Activated CD8-positive, alpha-beta T cell treated with anti-CD3 and anti-CD28 coated beads for 36 hours (primary cell): ENCODE results near the gene KLHL29. TPM values are rescaled to one million over a fixed set of nuclear protein-coding genes. Genes with fewer than 3 reads are reported as not detected.
A peak's percentile ranks its signal among the peaks of the same experiment; 100 is the strongest.

Experiments
- ATAC-seq: fragments of 200-7000 bp; cut with Tn5 transposase; one replicate; pipeline ENCODE4 v1.10.0; 2021; ENCODE audit warnings: mild to moderate bottlenecking, moderate library complexity
- CTCF ChIA-PET: fragments of 350-600 bp; sonication (Branson Sonifier 250); formaldehyde crosslinking; loops from one replicate; lab custom pipeline; 2021; ENCODE audit warnings: antibody characterized with exemption; lab: Charles Lee
- POLR2A ChIA-PET: fragments of 350-600 bp; sonication (Branson Sonifier 250); formaldehyde crosslinking; loops from one replicate; lab custom pipeline; 2021; ENCODE audit warnings: antibody characterized with exemption; lab: Charles Lee
- DNase-seq: peaks from one replicate; pipeline ENCODE4 v3.0.0-alpha.2; 2020
- H3K27ac Mint-ChIP-seq: one replicate; pipeline ENCODE4 v1.8.0; 2021; ENCODE audit warnings: mild to moderate bottlenecking, mixed read lengths
- H3K27me3 Mint-ChIP-seq: one replicate; pipeline ENCODE4 v1.8.0; 2021; ENCODE audit warnings: mixed read lengths
- H3K36me3 Mint-ChIP-seq: one replicate; pipeline ENCODE4 v1.8.0; 2021; ENCODE audit warnings: low read depth, mixed read lengths
- H3K4me1 Mint-ChIP-seq: one replicate; pipeline ENCODE4 v1.8.0; 2021; ENCODE audit warnings: low read depth, mixed read lengths
- H3K4me3 Mint-ChIP-seq: one replicate; pipeline ENCODE4 v1.8.0; 2021; ENCODE audit warnings: mild to moderate bottlenecking, moderate library complexity, mixed read lengths
- H3K9me3 Mint-ChIP-seq: one replicate; pipeline ENCODE4 v1.8.0; 2021; ENCODE audit warnings: mixed read lengths
- intact Hi-C: fragments of 100-400 bp; cut with micrococcal nuclease; formaldehyde crosslinking; loops from one replicate; pipeline ENCODE4 v1.10.0; 2022
- total RNA-seq, 2 experiments: library from RNA; stranded (reverse); gene quantifications; one replicate each; pipeline ENCODE4 v1.2.3, GENCODE V29; 2021
- TF ChIP-seq, protein P1 (sequence below): fragments of 200-600 bp; IDR thresholded peaks from one replicate; pipeline ENCODE4 v1.8.0; 2022; ENCODE audit warnings: antibody characterized with exemption, mild to moderate bottlenecking

The KLHL29 gene
- total RNA-seq, 2 experiments from 2014 or later = 1.0 to 1.2 TPM

DNA sequence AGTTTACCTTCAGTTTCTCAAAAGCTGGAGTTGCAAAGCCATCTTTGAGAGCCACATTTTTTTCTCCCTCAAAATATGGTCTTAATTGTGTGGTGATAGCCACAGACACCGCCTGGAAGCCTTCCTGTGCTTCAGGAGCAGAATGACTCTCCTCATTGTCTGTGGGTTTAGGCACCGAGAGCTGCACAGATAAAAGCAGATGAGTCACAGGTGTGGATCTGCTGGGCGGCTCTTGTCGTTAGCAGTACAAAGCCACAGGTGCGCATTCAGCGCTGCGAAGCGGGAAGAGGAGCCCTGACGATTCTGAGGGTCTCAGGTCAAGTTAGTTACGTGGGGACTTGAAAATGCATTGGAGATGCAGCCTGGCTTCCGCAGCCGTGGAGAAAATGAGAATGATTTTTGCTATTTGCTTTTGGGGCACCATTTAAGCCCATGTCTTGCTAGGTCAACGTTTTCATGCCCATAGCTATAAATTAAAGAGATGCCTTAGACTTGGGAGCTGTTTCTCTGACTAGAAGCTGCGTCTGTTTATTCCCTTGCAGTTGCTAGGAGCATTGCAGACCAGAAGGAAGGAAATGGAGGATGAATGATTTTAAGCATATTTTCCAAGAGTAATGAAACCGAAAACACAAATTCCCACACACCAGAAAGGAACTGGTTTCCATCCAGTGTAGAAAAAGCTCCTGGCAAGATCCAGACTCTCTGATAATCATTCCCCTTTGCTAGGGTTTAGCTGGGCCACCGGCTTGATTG lies 51.5 kb downstream of the KLHL29 start:
- Mint-ChIP-seq H3K27ac (no peak overlapping the region), H3K36me3 (no peaks in the 10 kb centered on the region), H3K27me3 (peaks cover 24% of the 10 kb centered on the region), H3K4me1 (peaks cover 9% of the 10 kb centered on the region), H3K9me3 (no peaks in the 10 kb centered on the region), H3K4me3 (no peak overlapping the region)
- peak; percentile 65 for DNase-seq
- ATAC-seq = peak; percentile 99
- ChIA-PET CTCF (interaction anchor here (1.5 kb wide), 1 partner anchor 130 kb away, joined by 5 read pairs; no protein-coding TSS in a partner anchor), POLR2A (interaction anchor here (0.8 kb wide), 1 partner anchor 24 kb away, joined by 3 read pairs; no protein-coding TSS in a partner anchor)
- TF ChIP-seq, protein P1, sequence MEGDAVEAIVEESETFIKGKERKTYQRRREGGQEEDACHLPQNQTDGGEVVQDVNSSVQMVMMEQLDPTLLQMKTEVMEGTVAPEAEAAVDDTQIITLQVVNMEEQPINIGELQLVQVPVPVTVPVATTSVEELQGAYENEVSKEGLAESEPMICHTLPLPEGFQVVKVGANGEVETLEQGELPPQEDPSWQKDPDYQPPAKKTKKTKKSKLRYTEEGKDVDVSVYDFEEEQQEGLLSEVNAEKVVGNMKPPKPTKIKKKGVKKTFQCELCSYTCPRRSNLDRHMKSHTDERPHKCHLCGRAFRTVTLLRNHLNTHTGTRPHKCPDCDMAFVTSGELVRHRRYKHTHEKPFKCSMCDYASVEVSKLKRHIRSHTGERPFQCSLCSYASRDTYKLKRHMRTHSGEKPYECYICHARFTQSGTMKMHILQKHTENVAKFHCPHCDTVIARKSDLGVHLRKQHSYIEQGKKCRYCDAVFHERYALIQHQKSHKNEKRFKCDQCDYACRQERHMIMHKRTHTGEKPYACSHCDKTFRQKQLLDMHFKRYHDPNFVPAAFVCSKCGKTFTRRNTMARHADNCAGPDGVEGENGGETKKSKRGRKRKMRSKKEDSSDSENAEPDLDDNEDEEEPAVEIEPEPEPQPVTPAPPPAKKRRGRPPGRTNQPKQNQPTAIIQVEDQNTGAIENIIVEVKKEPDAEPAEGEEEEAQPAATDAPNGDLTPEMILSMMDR = no peak
- intact Hi-C loops = no loop called here

DNA sequence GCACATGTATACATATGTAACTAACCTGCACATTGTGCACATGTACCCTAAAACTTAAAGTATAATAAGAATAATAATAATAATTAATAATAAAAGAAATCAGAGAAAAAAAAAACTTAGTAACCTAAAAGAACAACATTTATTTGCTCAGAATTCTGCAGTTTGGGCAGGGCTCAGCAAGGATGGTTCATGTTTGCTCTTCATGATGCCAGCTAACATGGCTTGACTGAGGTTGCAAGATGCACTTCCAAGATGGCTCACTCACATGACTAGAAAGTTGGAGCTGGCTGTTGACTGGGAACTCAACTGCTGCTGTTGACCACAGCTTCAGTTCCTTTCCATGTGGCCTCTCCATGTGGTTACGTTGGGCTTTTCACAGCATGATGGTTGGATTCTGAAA lies 56.4 kb downstream of the KLHL29 start:
- DNase-seq (no peak), ATAC-seq (no peak)
- H3K27me3 Mint-ChIP-seq = peaks cover 7% of the 10 kb centered on the region
- H3K36me3 Mint-ChIP-seq = no peaks in the 10 kb centered on the region
- intact Hi-C loops = no loop called here
- ChIA-PET POLR2A (no interaction called here), CTCF (no interaction called here)
- no peak overlapping the region for H3K4me3 Mint-ChIP-seq
- TF ChIP-seq, protein P1 = no peak
- H3K27ac Mint-ChIP-seq = no peak overlapping the region
- peaks cover 3% of the 10 kb centered on the region for H3K4me1 Mint-ChIP-seq
- peaks cover 5% of the 10 kb centered on the region for H3K9me3 Mint-ChIP-seq

DNA sequence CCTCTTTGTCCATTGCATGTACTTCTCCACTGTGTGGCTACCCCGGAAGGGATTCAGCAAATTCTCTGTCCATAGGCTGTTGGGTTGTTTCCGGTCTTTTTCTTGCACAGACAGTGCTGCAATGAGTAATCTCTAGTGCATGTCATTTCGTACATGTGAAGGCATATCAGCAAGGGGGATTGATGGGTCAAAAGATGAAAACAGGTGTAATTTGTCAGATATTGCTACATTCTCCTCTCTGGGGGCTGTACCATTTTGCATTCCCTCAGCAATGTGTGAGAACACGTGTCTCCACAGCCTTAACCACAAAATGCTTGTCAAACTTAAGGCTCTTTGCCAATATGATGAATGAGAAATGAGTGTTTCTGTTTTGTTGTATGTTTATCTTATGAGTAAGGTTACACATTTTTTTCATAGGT lies 60.5 kb downstream of the KLHL29 start:
- H3K9me3 Mint-ChIP-seq = peaks cover 5% of the 10 kb centered on the region
- H3K27me3 Mint-ChIP-seq = peaks cover 3% of the 10 kb centered on the region
- POLR2A ChIA-PET = no interaction called here
- intact Hi-C loops = no loop called here
- no peak overlapping the region for H3K4me3 Mint-ChIP-seq
- H3K4me1 Mint-ChIP-seq = peaks cover 4% of the 10 kb centered on the region
- CTCF ChIA-PET = no interaction called here
- DNase-seq = no peak
- ATAC-seq = no peak
- TF ChIP-seq, protein P1 = no peak
- H3K36me3 Mint-ChIP-seq = no peaks in the 10 kb centered on the region
- no peak overlapping the region for H3K27ac Mint-ChIP-seq

DNA sequence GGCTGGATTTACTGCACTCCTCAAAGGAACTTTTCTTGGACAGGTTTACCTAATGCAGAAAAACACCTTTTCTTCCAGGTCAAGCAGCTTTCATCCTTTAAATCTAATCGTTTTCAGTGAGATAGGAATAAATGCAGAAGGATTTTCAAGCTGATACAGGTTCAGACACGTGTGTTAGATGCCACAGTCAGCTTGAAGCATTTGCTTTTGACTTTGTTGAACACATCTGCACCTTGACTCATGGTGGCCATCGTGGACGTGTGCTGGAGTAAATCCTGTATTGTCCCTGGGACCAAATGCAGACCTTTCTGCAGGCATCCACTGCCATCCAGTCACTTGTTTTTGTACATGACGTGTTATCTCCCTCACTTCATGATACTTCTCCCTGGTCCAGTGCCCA lies 61.9 kb downstream of the KLHL29 start:
- ChIA-PET POLR2A (no interaction called here), CTCF (no interaction called here)
- ATAC-seq (no peak), DNase-seq (no peak)
- Mint-ChIP-seq H3K27ac (no peak overlapping the region), H3K4me1 (peaks cover 4% of the 10 kb centered on the region), H3K36me3 (no peaks in the 10 kb centered on the region), H3K27me3 (peaks cover 5% of the 10 kb centered on the region), H3K4me3 (no peak overlapping the region), H3K9me3 (peaks cover 5% of the 10 kb centered on the region)
- TF ChIP-seq, protein P1 = no peak
- intact Hi-C loops = no loop called here

DNA sequence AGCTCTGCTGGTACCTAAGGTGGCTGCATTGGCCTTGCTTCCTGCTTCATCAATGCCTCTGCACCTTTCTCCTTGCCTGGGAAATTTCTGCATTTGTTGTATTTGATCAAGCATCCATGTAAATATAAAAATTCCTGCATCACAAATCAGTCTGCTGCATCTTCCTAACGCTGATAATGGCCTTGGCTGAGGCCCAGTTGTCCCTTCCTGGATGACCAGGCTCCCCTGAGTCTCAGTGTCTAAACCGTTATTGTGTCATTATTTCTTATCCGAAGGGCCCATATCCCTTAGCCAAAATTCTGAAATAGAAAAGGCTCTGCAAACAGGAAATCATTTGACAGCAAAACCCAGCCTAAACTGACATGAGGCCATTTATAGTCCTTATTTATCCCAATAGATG lies 62.4 kb downstream of the KLHL29 start:
- TF ChIP-seq, protein P1 = no peak
- Mint-ChIP-seq H3K27me3 (peaks cover 6% of the 10 kb centered on the region), H3K4me3 (no peak overlapping the region), H3K36me3 (no peaks in the 10 kb centered on the region), H3K4me1 (peaks cover 6% of the 10 kb centered on the region), H3K9me3 (peaks cover 2% of the 10 kb centered on the region), H3K27ac (no peak overlapping the region)
- ChIA-PET CTCF (no interaction called here), POLR2A (no interaction called here)
- ATAC-seq (no peak), DNase-seq (no peak)
- intact Hi-C loops = no loop called here
